GM19193 (cell line): ENCODE data around the gene ADAM19.

Experiments used
- POLR2A ChIP-seq: IDR thresholded peaks from 4 replicates; pipeline ENCODE4 v1.6.1; 2011; ENCODE audit not compliant: insufficient read depth, insufficient read length; ENCODE audit errors: extremely low read depth

ADAM19 gene, protein sequence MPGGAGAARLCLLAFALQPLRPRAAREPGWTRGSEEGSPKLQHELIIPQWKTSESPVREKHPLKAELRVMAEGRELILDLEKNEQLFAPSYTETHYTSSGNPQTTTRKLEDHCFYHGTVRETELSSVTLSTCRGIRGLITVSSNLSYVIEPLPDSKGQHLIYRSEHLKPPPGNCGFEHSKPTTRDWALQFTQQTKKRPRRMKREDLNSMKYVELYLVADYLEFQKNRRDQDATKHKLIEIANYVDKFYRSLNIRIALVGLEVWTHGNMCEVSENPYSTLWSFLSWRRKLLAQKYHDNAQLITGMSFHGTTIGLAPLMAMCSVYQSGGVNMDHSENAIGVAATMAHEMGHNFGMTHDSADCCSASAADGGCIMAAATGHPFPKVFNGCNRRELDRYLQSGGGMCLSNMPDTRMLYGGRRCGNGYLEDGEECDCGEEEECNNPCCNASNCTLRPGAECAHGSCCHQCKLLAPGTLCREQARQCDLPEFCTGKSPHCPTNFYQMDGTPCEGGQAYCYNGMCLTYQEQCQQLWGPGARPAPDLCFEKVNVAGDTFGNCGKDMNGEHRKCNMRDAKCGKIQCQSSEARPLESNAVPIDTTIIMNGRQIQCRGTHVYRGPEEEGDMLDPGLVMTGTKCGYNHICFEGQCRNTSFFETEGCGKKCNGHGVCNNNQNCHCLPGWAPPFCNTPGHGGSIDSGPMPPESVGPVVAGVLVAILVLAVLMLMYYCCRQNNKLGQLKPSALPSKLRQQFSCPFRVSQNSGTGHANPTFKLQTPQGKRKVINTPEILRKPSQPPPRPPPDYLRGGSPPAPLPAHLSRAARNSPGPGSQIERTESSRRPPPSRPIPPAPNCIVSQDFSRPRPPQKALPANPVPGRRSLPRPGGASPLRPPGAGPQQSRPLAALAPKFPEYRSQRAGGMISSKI

GRCh38 chr5:157575381-157576020 lies at the start of gene ADAM19:
Gene ADAM19, minus strand, starts transcription at chr5:157575775. Its CDS starts 79 bp downstream, at chr5:157575696.
- TF ChIP-seq POLR2A: peak; percentile 74

DNA sequence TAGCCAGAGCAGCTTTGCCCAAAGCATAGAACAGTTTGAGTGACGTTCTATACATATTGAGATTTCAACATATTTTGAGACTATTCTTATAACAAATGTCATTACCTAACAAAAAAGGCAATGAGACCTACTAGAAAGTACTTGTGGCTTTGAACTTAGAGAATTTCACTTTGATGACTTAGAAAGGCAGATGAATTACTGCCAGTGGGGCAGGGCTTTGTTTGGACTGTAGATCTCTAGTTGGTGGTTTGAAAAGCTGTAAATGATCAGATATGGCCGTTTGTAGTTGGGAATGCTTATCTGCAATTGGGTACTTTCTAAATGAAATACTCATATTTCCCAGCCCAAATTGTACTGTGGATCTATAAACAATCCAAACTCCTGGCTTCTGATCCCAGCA lies 48.6 kb upstream of the ADAM19 start:
- TF ChIP-seq POLR2A: no peak

DNA sequence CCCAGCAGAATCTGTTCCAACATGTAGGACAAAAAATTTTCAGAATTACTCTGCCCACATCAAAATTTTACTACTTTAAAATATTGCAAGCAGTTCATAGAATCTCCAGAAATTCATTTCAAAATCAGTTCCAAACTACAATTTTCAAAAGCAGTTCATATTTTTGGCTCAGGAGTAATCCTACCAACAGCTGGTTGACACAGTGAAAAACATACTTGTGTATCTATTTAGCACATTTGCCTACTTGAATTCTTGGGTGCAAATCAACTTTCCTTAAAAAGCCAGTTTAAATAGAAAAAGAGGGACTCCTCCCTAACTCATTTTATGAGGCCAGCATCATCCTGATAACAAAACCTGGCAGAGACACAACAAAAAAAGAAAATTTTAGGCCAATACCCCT lies 45.2 kb upstream of the ADAM19 start:
- no peak for TF ChIP-seq POLR2A

DNA sequence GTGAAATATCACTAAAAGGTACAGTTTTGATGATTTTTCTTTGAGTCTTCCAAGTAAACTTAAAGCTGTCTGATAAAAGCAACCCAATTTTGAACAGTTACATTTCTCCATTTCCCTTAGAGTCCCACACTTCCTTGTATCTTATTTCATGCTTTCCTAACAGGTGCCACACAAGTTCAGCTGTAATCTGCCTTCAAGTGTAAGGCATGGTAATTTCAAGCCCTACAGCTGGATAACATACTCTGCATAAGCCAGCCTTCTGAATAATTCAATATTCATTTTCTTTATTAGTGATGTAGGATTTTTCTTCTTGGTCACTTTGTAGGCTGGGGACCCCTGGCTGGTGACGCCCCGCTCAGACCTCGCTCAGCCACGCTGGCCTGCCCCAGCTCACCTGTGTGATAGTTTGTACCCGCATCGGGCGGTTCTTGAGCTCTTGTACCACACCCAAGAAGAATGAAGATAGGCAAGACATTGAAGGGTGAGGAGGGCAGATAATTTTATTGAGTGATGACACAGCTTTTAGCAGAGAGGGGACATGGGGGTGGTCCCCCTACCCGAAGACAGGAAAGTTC lies 42.7 kb upstream of the ADAM19 start:
- no peak for TF ChIP-seq POLR2A

GRCh38 chr5:157616785-157617184 lies 41.2 kb upstream of the ADAM19 start:
- no peak for TF ChIP-seq POLR2A

DNA sequence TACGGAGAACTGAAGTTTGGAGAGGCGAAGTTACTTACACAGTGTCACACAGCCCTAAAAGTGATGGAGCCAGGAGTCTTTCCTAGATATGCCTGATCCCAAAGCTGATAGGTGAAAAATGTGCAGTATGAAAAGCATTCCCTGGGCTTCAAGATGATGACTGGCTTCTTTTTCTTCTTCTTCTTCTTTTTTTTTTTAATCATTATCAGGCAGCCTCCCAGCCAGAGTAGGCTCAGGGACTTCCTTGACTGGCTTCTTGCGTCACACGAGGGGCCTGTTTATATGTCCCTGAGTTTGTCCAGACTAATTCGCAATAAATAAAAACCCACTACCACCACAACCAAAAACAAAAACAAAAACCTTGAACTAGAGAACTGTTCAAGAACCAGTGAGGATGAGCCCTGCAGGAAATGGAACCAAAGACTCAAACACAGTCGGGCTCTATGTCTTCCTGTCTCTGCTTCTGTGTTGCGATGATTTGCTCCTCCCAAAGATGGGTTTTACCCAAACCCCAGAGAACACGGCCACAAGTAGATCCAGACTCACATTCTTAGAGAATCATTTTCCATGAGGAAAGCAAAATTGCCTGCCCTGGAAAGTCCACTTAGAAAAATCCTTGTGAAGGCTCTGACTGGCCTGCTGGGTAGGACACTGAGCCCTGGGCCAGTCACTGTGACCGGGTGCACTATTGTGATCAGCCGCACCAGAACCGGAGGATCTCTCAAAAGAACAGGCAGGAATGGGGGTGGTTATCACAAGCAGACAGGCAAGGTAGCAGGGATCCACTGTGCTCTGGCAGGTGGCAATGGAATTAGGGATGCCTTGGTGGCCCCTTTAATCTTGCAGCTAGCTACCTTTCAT lies 38.0 kb upstream of the ADAM19 start:
- no peak for TF ChIP-seq POLR2A

- TF ChIP-seq POLR2A: no peak
Measured at GRCh38 chr5:157612581-157612980, 37.0 kb upstream of the ADAM19 start.

- no peak for TF ChIP-seq POLR2A
Measured at GRCh38 chr5:157611571-157612476, 36.2 kb upstream of the ADAM19 start.

DNA sequence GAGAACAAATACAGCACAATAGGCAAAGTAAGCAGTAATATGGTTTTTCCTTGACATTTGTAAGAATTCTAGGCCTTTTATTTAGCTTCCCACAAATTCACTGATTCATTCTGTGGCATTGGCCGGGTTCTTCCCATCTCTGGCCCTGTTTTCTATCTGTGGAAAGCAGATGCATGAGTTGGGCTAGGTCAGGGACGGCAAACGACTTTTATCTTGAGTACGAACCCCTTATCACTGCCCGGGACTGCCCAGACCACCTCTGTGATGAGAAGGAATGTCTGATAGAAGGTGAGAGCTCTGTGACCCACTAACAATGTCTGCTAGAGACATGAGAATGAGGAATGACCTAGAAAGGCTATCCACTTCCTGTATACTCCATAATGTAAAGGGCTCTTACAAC lies 35.4 kb upstream of the ADAM19 start:
- no peak for TF ChIP-seq POLR2A

DNA sequence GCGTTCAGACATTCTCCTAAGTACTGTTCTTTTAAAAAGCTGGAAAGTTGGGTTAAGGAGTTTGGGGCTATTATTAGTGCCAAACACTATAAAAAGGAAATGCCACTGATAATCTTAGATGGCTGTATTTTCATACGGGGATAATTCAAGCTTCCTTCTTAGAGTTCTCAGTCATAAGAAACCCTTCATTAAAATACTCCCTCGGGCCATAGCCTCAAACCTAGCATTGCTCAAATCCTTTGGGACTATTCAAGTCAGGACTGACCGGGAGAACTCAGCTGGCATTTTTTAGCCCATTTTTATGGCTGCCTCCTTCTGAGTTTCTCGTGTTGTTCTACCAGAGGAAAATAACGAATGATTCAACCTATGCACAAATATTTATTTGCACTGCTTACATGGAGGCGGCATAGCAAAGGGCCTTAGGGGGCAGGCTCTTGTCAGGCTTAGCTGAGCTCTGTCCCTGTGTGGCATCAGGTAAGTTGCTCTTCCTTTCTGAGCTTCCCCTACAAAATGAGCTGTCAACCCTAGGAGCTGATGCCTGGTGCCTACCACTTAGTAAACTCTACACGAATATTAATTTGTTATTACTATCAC lies 33.5 kb upstream of the ADAM19 start:
- TF ChIP-seq POLR2A: no peak

DNA sequence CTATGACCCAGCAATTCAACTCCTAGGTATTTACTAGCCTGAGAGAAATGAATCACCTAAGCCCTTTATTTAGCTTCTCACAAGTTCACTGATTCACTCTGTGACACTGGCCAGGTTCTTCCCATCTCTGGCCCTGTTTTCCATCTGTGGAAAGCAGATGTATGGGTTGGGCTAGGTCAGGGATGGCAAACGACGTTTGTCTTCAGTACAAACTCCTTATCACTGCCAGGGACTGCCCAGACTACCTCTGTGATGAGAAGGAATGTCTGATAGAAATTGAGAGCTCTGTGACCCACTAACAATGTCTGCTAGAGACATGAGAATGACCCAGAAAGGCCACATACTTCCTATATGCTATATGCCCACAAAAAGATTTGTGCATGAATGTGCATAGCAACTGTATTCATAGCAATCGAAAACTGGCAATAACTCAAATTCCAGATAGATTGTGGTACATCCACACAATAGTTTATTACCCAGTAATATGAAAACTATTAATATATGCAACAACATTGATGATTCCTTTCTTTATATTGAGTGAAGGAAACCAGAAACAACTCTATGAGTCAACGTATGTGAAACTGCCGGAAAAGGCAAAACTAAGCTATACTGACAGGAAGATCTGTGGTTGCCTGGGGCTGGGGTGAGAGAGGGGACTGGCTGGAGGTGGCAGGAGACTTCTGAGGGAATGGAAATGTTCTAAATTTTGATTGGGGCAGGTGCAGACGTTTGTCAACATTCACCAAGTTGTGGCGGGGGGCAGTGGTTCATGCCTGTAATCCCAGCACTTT lies 32.0 kb upstream of the ADAM19 start:
- TF ChIP-seq POLR2A: no peak

DNA sequence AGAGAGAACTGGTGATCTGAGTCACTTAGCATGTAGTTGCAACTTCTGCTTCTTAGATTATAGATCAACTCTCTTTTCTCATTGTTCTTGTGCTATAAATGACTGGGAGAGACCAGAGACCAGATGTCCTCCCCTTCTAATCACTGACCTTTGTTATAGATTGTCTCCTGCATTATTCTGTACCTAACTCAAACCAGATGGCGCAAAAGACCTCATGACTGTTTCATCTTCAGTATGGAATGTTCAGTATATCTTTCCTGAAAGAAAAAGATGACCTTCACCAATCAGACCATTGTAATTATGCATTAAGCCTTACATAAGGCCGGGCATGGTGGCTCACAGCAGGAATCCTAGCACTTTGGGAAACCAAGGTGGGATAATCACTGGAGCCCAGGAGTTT lies 30.5 kb upstream of the ADAM19 start:
- TF ChIP-seq POLR2A: no peak
